Spinal cord (tissue), 10 donors: ENCODE measurements around the gene CABP4. TPM values are rescaled to one million over a fixed set of nuclear protein-coding genes. Genes with fewer than 3 reads are reported as not detected.

Experiments
- DNase-seq, 6 donors: peaks; one replicate each; pipeline versions ENCODE4 v3.0.0 to v3.0.0-alpha.2; 2013 to 2015; ENCODE audit warnings: low spot score in 6 of 6, low read depth in 4 of 6
- H3K27ac ChIP-seq: one replicate; pipeline ENCODE4 v1.5.1; 2013; ENCODE audit warnings: low read depth, low read length, control low read depth
- H3K27me3 ChIP-seq: one replicate; pipeline ENCODE4 v1.6.1; 2013; ENCODE audit warnings: low read length; ENCODE audit not compliant: control insufficient read depth, insufficient read depth
- H3K36me3 ChIP-seq: one replicate; pipeline ENCODE4 v1.6.1; 2013; ENCODE audit warnings: low read length; ENCODE audit not compliant: control insufficient read depth, insufficient read depth
- H3K4me1 ChIP-seq: one replicate; pipeline ENCODE4 v1.6.1; 2013; ENCODE audit warnings: low read length; ENCODE audit not compliant: control insufficient read depth, insufficient read depth
- H3K4me3 ChIP-seq: one replicate; pipeline ENCODE4 v1.5.1; 2013; ENCODE audit warnings: low read depth, low read length, control low read depth
- H3K9me3 ChIP-seq: one replicate; pipeline ENCODE4 v1.6.1; 2013; ENCODE audit warnings: low read length; ENCODE audit not compliant: control insufficient read depth, insufficient read depth
- WGBS: methylation state at CpG from one replicate; pipeline ENCODE4 v1.1.5; 2013; ENCODE audit warnings: missing lambda C conversion rate; ENCODE audit not compliant: insufficient coverage; 5-methylcytosine and 5-hydroxymethylcytosine counted together
- polyA plus RNA-seq, 2 donors: library from polyadenylated mRNA; unstranded; fragments of 120-200 nt; gene quantifications; one replicate each; pipeline ENCODE4 v1.2.1, GENCODE V29; 2013; ENCODE audit not compliant: insufficient read length in 2 of 2
- total RNA-seq, 2 donors: library from RNA; depleted of rRNA in 1 of 2; stranded (reverse); fragments of 120-200 nt in 1 of 2; fragments of >200 nt in 1 of 2; gene quantifications; one replicate each; pipeline versions ENCODE4 v1.2.3 to v1.2.4, GENCODE V29; 2013 to 2014
- donor health status: healthy.

The CABP4 gene
- total and polyA plus RNA-seq, 4 donors: 0.30 to 0.67 (median 0.46) TPM

- no peaks in the 10 kb centered on the region for H3K27me3 ChIP-seq
- peaks cover 43% of the 10 kb centered on the region for H3K4me1 ChIP-seq
- H3K9me3 ChIP-seq: no peaks in the 10 kb centered on the region
- no peak for DNase-seq
- WGBS: 89% methylated on average over 26 of the region's 28 CpGs
- H3K27ac ChIP-seq: no peak overlapping the region
- H3K36me3 ChIP-seq: peaks cover 61% of the 10 kb centered on the region
- H3K4me3 ChIP-seq: no peak overlapping the region
These were observed 13.3 kb upstream of the CABP4 start for GRCh38 chr11:67441731-67442351.

GRCh38 chr11:67442504-67443404 is 12.4 kb upstream of the CABP4 start:
- peak overlapping the region; percentile 80 for H3K27ac ChIP-seq
- H3K27me3 ChIP-seq: no peaks in the 10 kb centered on the region
- peaks cover 52% of the 10 kb centered on the region for H3K36me3 ChIP-seq
- no peaks in the 10 kb centered on the region for H3K9me3 ChIP-seq
- H3K4me1 ChIP-seq: peaks cover 43% of the 10 kb centered on the region
- DNase-seq: no peak
- peak overlapping the region; percentile 75 for H3K4me3 ChIP-seq
- WGBS: 40% methylated on average over 40 of the region's 45 CpGs

GRCh38 chr11:67445515-67445914 is 9.6 kb upstream of the CABP4 start:
- no peak for DNase-seq
- Histone ChIP-seq H3K27me3 (no peaks in the 10 kb centered on the region), H3K36me3 (peaks cover 25% of the 10 kb centered on the region), H3K4me1 (peaks cover 32% of the 10 kb centered on the region), H3K4me3 (no peak overlapping the region), H3K9me3 (no peaks in the 10 kb centered on the region), H3K27ac (no peak overlapping the region)
- 93% methylated on average over 3 of the region's 5 CpGs for WGBS

- DNase-seq: no peak
- H3K4me1 ChIP-seq: peaks cover 21% of the 10 kb centered on the region
- no peak overlapping the region for H3K27ac ChIP-seq
- H3K4me3 ChIP-seq: no peak overlapping the region
- H3K36me3 ChIP-seq: no peaks in the 10 kb centered on the region
- 95% methylated on average over 7 of the region's 7 CpGs for WGBS
- H3K27me3 ChIP-seq: no peaks in the 10 kb centered on the region
- H3K9me3 ChIP-seq: no peaks in the 10 kb centered on the region
These were observed 6.9 kb upstream of the CABP4 start for GRCh38 chr11:67448220-67448609.

GRCh38 chr11:67449116-67449844 is 5.9 kb upstream of the CABP4 start:
- Histone ChIP-seq H3K4me3 (no peak overlapping the region), H3K36me3 (no peaks in the 10 kb centered on the region), H3K4me1 (peaks cover 15% of the 10 kb centered on the region), H3K9me3 (no peaks in the 10 kb centered on the region), H3K27me3 (no peaks in the 10 kb centered on the region), H3K27ac (no peak overlapping the region)
- DNase-seq: no peak
- WGBS: 84% methylated on average over 8 of the region's 9 CpGs

- WGBS: 71% methylated on average over 25 of the region's 25 CpGs
- Histone ChIP-seq H3K36me3 (no peaks in the 10 kb centered on the region), H3K4me1 (peaks cover 12% of the 10 kb centered on the region), H3K27me3 (no peaks in the 10 kb centered on the region), H3K9me3 (no peaks in the 10 kb centered on the region), H3K4me3 (no peak overlapping the region), H3K27ac (no peak overlapping the region)
- DNase-seq: no peak
These were observed 4.1 kb upstream of the CABP4 start for GRCh38 chr11:67450796-67451657.

- DNase-seq: no peak
- no peak overlapping the region for H3K4me3 ChIP-seq
- no peaks in the 10 kb centered on the region for H3K36me3 ChIP-seq
- peaks cover 12% of the 10 kb centered on the region for H3K4me1 ChIP-seq
- H3K9me3 ChIP-seq: no peaks in the 10 kb centered on the region
- no peaks in the 10 kb centered on the region for H3K27me3 ChIP-seq
- H3K27ac ChIP-seq: no peak overlapping the region
- 92% methylated on average over 14 of the region's 14 CpGs for WGBS
These were observed 3.5 kb upstream of the CABP4 start for GRCh38 chr11:67451658-67451976.

GRCh38 chr11:67452141-67452952 is 2.8 kb upstream of the CABP4 start, which contains the start of gene GPR152:
GPR152 (minus strand) TSS chr11:67452729; CDS start chr11:67452724, 5 bp downstream.
- 77% methylated on average over 31 of the region's 33 CpGs for WGBS
- H3K9me3 ChIP-seq: no peaks in the 10 kb centered on the region
- no peak for DNase-seq
- H3K27me3 ChIP-seq: no peaks in the 10 kb centered on the region
- peaks cover 12% of the 10 kb centered on the region for H3K4me1 ChIP-seq
- no peak within 1 kb of the TSS for H3K27ac ChIP-seq
- no peaks in the 10 kb centered on the region for H3K36me3 ChIP-seq
- H3K4me3 ChIP-seq: no peak within 1 kb of the TSS
